Amniotic stem cell (primary cell): ENCODE measurements around the gene GJC1.
"Not testable (repeated sequence)": the region's sequence is repeated elsewhere in the genome, so short reads cannot be mapped to it uniquely, and the experiment has no call there.

Source experiments
- DNase-seq: peaks from one replicate; lab custom pipeline; 2025; lab: John Stamatoyannopoulos, UW

The GJC1 gene

GRCh38 chr17:44760474-44761308 lies 69.4 kb downstream of the GJC1 start:
- no peak for DNase-seq

GRCh38 chr17:44759916-44760243 lies 70.2 kb downstream of the GJC1 start:
- DNase-seq: no peak

- DNase-seq: no peak
These were observed 70.8 kb downstream of the GJC1 start for GRCh38 chr17:44759086-44759915.

GRCh38 chr17:44758414-44759085 lies 71.5 kb downstream of the GJC1 start, which contains the start of gene ADAM11:
Gene ADAM11 (plus strand): TSS chr17:44758988. CDS start chr17:44759200, 212 bp downstream.
- no peak for DNase-seq

- DNase-seq: no peak
These were observed 72.1 kb downstream of the GJC1 start for GRCh38 chr17:44757918-44758413.

GRCh38 chr17:44757045-44757917 lies 72.8 kb downstream of the GJC1 start:
- no peak for DNase-seq

GRCh38 chr17:44755180-44755579 lies 74.9 kb downstream of the GJC1 start:
- not testable (repeated sequence) for DNase-seq

- no peak for DNase-seq
These were observed 75.8 kb downstream of the GJC1 start for GRCh38 chr17:44754276-44754675.

GRCh38 chr17:44752953-44753861 lies 76.9 kb downstream of the GJC1 start:
- DNase-seq: no peak

GRCh38 chr17:44751806-44752205 lies 78.3 kb downstream of the GJC1 start:
- DNase-seq: no peak

- no peak for DNase-seq
These were observed 78.8 kb downstream of the GJC1 start for GRCh38 chr17:44751331-44751730.

GRCh38 chr17:44749980-44750318 lies 80.1 kb downstream of the GJC1 start:
- DNase-seq: no peak

GRCh38 chr17:44749076-44749979 lies 80.8 kb downstream of the GJC1 start:
- no peak for DNase-seq
